ENCODE data around the gene ELMO1.

Gene ELMO1

DNA sequence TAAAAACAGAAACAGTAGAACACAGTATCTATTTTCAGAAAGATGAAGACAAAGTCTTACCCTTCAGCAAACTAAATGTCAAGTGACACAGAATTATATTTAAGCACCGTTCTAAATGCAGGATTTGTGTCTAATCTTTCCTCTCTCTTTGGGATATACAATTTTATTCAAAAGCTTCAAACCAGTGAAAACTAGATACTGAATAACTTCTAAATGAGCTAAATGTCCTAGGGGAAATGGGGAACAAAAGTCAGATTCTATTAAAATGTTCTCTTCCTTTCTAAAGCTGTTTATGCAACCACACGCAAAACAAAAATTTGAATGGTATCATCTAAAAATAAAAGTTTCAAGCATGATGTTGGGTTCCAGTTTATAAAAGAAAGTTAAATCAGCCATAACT is 588.0 kb downstream of the ELMO1 start:
- no peak for DNase-seq

DNA sequence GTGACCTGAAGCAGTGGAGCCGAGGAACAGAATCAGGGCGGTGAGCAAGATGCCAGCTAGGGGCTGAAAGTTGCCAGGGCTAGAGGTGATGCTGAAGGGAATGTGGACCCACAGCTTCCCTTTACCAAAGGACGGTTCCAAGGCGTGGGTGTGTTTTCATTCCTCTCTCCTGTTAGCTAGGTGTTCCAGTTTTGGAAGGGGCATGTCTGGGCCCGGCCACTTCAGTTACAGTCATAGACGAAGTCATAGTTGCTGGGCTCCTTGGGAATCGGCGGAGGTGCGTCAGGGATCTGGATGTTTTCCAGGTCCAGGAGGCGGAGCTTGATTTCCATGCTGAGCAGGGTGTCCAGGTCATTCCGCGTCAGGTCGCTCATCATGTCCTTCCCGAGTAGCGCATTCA is 593.3 kb downstream of the ELMO1 start:
- no peak for DNase-seq

DNA sequence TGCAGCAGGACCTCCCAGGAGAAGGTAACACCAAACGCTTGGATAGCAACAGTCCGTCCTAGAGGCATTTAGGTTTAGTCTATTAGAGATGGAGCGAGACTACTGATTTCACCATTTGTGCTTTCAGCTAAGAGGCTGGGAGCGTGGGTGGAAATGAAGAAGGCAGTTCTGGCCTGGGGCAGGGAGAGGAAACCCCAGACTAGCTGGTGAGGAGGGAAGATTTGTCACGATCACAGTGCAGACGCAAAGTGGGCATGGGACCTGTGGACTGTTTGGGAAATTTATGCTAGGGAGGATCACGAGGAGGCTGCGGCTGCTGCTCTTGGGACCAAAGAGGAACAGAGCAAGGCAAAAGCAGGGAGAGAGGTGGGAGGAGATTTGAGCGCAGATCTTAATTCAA is 594.0 kb downstream of the ELMO1 start:
- no peak for DNase-seq

DNA sequence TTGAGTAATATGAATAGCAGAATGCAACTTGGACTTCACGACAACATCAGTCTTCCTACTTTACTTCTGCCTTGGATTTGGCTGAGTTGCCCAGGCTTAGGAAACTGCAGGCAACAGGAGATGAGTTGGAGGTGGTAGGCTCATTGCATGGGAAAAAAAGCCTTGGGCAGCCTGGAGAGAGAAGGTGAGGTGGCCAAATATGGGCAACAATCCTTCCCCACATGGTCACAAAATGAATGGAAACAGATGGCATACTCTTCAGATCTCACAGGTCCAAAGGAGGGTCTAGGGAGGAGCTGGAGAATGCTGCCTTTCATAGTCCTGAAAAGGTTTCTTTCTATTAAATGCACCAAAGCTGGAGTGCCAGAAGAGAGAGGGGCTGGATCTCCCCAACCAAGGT is 595.7 kb downstream of the ELMO1 start:
- DNase-seq: peak; percentile 28

DNA sequence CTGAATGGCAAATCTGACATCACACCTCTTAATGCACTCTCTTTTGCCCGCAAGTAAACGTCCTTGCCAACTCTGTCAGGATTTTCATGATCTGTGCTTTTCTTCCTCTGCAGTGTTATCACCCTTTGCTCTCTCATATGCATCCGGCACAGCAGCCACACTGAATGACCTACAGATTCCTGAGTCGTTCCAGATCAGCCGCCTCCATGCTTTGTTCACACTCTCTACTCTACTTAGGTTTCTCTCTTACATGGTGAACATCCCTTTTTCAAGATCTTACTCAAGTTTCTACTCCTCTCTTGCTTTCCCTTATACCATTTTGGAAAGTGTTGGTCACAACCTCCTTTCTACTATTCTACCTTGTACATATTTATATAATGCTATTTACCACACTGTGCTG is 596.6 kb downstream of the ELMO1 start:
- no peak for DNase-seq

DNA sequence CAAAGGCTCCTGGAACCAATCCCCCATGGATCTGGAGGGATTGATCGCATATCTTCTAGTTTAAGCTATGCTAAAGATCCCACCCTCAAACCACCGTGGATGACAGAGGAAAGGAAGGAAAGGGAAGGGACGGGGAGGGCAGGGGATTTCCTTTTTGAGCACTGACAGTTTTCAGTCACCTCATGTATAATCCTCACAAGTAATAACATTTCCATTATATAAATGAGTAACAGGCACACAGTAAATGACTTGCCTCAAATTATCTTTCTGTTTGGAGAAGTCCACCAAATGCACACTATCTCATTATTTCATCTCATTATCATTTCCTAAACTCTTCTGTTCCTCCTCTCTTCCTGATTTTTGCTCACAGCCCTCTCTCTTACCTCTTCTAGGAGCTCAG is 597.3 kb downstream of the ELMO1 start:
- no peak for DNase-seq

DNA sequence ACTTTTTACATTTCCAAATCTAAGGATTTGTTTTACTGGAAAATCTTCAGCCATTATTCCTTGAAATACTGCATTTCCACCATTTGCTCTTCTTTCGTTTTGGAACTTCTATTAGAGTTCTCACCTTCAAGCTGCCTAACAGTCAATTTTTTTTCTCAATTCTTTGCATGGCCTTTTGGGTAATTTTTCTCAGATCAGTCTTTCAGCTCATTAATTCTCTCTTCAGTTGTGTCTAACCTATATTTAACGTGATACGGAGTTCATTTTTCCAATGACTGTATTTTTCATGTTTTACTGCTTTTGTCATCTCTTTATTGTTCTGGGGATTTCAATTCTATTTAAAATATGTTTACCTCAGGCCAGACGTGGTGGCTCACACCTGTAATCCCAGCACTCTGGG is 600.7 kb downstream of the ELMO1 start:
- no peak for DNase-seq

DNA sequence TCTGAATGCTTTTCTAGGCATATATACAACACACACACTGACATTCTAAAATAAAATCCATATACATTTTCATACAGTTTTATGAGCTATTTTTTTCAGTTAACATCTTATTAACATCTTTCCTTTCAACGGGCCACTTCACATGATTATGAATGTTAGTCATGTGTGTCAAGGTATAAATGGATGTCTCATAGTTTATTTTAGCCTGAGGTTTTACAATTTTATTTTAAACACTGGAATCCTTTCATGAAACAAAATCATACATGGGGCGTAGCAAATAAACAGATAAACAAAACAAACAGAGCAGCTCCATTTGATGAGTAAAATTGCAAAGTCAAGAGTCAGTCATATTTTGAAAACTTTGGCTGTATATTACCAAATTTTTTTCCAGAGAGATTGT is 604.3 kb downstream of the ELMO1 start:
- no peak for DNase-seq

DNA sequence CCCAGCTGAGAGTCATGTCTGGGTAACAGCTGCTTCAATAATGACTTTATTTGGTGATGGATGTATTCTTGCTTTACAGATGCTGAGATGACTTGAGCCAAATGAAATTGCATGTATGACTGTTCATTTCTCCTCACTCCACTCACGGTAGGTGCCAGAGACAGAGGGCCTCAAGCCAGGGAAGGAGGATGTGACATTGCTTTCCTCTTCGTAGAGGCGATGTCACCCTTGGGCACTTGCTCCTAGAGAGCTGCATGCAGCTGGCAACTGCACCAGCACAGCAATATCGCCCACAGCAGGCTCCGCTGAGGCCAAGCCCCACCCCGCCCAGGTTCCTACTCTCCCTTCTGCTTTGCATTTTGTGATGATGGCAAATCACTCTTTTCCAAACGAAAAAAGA is 607.8 kb downstream of the ELMO1 start:
- DNase-seq: peak; percentile 91

DNA sequence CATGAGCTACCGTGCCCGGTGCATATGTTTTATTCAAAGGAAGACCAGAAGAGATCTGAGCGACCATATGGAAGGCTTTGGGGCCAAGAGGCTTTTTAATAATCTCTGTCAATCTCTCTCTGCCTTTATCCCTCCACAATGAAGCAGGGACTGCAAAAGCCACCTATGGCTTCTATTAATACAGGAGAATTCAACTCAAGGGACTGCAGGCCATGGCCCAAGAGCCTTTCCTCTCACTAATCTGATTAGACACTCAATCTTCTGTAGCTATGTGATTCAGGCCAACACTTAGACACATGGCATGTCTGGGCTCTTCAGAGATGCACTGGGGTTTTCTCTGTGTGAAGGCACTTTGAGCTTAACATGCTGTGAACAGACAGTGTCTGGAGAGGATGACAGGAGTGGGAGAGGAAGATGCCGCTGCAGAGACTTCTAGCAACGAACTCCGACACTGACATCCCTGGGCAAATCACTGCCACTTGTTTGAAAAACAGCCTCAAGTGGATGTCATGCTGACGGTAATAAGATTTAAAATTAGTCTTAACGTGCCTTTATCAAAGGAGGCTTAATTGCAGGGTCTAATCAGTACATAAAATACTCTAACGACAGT is 609.9 kb downstream of the ELMO1 start:
- peak; percentile 38 for DNase-seq

DNA sequence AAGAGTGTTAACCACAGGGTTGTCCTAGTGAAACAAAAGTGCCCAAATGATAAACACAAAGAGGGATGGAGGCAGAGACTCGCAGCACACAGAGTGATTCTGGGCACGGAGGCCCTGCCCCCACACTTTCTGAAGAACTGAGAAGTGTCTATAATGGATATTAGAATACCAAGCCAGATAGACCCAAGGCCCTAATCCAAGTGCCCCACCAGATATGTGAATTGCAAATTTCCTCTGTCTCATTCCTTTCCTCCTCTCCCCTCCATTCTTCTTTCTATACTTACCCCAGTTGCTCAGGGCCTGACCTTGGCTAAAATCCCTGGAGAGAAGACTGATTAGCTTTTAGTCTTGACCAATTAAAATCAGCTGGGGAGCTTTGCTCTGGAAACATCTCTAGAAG is 617.6 kb downstream of the ELMO1 start:
- DNase-seq: peak; percentile 34

DNA sequence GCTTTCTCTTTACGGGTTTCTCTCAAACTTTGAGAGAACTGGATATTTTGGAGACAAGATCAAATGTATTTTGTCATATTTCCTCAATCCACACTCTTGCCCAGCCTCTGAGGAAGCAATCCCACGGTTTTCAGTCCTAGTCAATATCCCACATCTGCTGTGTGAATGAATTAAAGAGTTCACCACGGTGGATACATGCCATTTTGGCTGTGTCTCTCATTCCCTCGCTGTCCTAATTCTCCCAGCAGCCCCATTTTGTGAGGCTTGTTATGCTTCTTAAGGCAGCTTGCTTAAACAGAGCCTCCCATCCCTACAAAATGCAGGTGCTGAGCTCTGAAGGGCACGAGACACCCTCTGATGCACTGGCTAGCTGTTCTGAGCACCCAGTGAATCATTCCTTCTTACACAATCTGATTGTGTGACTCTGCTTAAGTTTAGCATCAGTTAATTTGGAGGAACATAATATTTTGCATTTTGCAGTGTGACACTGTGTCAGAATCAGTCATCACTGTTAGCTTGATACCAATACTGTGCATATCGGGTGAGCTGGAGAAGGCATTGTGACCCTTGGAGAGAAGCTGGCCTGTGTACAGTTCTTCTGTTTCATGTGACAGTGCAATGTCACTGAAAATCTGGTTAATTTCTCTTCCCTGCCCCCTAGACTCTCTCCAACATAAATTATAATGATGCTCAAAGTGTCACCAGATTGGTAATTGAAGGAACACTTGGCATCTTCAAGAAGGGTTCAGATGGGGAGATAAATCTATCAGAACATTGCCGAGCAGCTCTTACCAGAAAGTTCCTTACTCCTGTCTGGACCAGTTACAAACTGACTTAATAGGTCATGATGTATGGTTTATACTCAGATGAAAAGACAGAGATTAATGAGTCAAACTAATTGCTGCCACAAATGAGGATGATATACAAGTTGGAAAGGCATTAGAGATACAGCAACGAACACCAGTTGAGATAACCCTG is 620.6 kb downstream of the ELMO1 start:
- no peak for DNase-seq

DNA sequence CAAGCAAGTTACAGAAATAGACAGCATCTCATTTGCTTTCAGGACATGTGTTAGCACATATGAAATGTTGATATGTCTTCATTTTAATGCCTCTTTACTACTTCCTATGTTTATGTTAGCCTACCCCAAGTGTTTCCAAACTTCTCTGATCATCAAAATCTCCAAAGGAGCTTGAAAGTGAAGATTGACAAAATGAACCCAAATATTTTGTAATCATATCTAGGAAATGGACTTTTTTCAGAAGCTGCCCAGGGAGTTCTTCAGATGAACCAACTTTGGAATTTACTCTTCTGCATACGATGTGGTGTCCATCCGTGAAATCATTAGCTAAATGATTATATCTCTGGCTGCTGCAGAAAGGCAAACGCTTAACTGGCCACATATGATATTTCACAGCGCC is 623.2 kb downstream of the ELMO1 start:
- DNase-seq: no peak

DNA sequence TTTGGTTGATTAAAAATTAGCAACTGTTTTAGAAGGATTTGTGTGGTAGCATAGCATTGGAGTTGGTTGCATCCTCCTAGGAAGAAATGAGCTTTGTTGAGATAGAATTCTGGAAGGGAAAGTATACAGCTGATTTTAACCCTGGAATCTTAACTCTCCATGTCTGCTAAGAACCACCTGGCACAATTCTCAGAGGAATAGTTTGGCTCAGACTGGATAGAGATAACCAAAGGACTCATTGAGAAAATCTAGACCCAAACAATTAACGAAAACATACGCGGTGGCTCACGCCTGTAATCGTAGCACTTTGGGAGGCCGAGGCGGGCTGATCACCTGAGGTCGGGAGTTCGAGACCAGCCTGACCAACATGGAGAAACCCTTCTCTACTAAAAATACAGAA is 625.3 kb downstream of the ELMO1 start:
- DNase-seq: no peak

DNA sequence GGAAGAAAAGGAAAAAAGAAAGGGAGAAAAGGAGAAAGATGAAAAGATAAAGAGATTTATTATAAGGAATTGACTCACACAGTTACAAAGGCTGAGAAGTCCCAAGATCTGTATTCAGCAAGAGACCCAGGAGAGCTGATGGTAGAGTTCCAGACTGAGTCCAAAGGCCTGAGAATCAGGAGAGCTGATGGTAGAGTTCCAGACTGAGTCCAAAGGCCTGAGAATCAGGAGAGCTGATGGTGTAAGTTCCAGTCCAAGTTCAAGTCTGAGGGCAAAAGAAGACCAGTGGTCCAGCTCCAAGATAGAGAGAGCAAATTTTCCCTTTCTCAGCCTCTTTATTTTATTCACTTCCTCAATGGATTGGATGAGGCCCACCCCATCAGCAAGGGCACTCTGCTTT is 627.0 kb downstream of the ELMO1 start:
- no peak for DNase-seq

DNA sequence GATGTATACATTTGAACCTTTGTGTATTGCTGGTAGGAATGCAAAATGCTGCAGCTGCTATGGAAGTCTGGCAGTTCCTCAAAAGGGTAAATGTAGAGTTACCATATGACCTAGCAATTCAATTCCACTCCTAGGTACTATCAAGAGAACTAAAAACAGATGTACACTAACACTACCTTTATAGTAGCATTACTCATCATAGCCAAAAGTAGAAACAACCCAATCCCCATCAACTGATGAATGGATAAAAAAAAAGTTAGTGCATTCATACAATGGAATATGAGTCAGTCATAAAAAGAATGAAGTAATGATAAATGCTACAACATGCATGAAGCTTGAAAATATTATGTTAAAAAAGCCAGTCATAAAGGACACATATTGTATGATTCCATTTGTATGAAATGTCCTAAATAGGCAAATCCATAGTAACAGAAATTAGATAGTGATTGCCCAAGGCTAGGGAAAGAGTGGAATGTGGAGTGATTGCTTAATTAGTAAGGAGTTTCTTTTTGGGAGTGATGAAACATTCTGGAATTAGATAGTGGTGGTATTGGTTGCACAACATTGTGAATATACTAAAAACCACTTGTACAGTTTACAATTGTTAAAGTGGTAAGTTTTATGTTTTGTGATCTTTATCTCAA is 628.0 kb downstream of the ELMO1 start:
- DNase-seq: no peak

DNA sequence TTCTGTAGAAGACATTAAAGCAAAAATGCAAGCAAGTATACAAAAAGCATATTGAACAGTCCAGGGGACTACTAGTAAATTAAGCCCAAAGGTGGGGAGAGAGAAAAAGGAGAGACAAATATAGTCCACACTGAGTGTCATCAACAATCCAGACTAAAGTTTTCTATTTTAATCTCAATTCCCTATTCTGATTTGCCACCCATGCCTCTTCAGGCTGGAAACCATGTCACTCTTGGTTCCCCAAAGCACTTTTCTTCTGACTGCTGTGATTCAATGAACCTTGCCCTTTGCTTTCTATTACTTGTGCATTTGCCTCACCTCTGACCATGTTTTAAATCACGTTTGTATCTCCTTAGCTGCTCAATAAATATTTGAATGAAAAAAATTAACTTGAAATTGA is 629.0 kb downstream of the ELMO1 start:
- no peak for DNase-seq

DNA sequence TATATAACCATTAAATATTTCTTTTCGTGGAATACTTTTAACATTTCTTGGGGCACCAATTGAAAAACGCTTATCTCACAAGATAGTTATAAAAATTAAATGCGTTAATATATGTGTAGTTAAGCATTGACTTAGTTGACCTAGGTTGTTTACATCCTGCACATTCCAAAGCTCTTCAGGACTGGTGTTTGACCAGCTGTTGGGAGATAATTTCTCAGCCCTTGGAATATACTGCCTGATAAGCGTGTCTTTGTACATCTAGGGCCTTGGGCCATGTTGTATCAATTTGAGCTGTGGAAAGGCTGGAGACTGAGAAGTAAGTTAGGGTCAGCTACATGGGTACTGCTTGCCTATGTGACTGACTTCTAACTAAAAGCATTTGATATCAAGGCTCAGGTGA is 634.4 kb downstream of the ELMO1 start:
- DNase-seq: no peak

DNA sequence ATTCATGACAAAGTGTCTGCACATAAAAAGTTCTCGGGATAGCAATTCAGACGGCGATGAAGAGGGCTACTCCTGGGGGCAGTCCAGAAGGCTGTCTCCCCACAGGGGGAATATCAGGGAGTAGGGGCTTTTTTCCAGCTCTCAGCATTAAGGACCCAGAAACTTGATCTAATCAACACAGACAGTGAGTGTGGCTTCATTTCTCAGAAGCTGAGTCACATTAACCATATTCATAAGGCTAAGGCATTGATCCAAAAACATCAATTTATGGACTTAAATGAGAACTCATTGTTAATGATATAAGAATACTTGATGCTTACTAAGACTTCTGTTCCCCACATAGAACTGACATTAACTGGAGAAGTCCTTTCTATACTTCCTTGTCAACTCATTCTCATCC is 636.9 kb downstream of the ELMO1 start:
- no peak for DNase-seq

DNA sequence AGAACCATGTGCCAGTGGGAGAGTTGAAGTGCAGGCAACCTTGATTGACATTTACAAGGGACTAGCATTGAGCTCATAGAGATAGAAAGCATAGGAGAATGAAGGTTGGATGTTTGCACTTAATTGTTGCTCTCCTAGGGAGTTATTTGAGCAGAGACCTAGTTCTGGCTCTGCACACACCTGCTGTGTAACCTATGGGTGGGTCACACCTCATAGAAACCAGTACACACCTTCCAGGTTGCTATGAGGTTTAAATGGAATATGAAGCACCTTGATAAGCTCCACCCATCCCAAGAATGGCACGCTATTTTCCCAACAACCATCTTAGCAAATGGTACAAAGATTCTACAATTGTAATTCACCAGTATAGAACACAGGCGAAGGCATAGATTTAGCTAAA is 638.2 kb downstream of the ELMO1 start:
- peak; percentile 92 for DNase-seq

DNA sequence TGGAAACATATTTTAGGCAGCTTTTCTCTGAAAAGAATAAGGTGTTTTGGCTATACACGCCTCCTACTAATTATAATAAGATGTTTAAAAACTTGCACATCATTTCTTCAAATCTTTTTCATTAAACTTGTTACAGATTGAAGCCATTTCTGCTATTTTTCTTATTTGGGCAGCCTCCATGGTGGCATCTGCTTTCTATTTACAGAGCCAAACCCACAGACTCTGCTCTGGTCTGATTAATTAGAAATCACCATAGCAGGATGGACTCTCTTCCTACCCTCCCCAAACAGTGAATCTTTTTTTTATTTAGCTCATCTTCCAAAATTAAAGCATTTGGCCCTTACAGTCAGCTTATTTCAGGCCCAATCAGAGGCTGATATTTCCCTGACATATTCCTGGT is 638.6 kb downstream of the ELMO1 start:
- DNase-seq: peak; percentile 64

DNA sequence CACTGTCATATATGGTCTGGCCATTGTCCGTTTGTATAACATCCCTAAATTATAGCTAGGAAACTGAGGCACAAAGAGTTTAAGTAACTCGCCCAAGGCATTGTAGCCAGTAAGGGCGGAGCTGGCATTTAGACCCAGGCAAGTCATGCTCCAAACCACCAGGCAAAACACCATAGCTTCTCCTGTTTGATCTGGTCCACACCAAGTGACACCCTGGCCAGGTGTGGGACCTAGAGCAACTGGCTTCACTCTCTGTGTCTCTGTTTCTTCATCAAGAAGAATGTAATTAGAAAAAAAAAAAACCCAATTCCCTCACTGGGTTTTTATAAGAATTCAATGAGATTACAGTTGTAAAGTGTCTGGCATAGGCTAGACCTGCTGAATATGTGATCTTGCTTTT is 639.2 kb downstream of the ELMO1 start:
- peak; percentile 25 for DNase-seq

DNA sequence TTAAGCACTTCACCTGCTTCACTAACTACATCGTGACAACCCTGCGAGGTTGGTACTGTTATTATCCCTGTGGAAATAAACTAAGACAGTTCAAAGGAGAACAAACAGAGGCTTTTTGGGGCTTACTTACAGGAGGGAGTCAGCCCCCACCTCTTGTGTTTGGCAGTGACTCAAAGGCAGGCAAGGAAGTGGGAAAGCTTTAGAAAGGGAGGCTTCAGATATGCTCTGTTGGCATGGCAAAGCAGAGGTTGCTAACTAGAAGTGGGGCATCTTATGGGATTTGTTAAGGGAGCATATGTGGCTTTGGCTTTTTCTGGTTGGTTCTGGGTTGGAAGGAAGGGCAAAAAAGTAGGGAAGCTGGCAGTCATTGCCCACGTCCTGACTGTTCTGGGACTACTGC is 639.6 kb downstream of the ELMO1 start:
- peak; percentile 55 for DNase-seq

DNA sequence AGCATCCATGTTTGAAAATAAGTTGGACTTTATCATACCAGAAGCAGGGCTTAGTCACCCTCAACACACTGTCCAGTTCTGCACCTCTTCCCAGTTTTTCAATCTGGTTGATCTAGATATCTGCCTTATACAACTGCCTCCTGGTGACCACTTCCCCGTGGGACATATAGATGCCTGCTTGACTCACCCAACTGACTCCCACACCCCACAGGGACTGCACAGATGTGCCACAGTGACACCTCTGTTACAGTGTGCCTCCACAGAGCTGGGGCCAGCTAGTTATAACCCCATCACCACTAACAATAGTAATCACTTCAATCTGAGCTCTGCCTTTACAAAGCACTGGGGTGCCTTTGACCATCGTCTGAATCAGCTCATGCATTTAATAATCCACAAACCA is 641.8 kb downstream of the ELMO1 start:
- peak; percentile 39 for DNase-seq

Measured in NCI-H69 (cell line).